LoVo (cell line): ENCODE results near the gene MSI2.
"Not testable (repeated sequence)": the region's sequence is repeated elsewhere in the genome, so short reads cannot be mapped to it uniquely, and the experiment has no call there.

Experiments used
- DNase-seq: peaks from one replicate; pipeline ENCODE4 v3.0.0-alpha.2; 2016; ENCODE audit warnings: low spot score

MSI2 gene

GRCh38 chr17:57602896-57603295 is 346.6 kb downstream of the MSI2 start:
- DNase-seq: no peak

GRCh38 chr17:57603546-57603945 is 347.2 kb downstream of the MSI2 start:
- DNase-seq: no peak

GRCh38 chr17:57603978-57604377 is 347.7 kb downstream of the MSI2 start:
- no peak for DNase-seq

GRCh38 chr17:57604771-57605674 is 348.7 kb downstream of the MSI2 start:
- no peak for DNase-seq

- no peak for DNase-seq
Observed at GRCh38 chr17:57605675-57606105, 349.4 kb downstream of the MSI2 start.

- no peak for DNase-seq
Observed at GRCh38 chr17:57606111-57606875, 350.0 kb downstream of the MSI2 start.

- peak; percentile 9 for DNase-seq
Observed at GRCh38 chr17:57607553-57608120, 351.3 kb downstream of the MSI2 start.

GRCh38 chr17:57608369-57609124 is 352.2 kb downstream of the MSI2 start:
- no peak for DNase-seq

GRCh38 chr17:57609125-57609877 is 353.0 kb downstream of the MSI2 start:
- DNase-seq: no peak

- DNase-seq: no peak
Observed at GRCh38 chr17:57609878-57610270, 353.6 kb downstream of the MSI2 start.

- DNase-seq: no peak
Observed at GRCh38 chr17:57612202-57613071, 356.1 kb downstream of the MSI2 start.

- no peak for DNase-seq
Observed at GRCh38 chr17:57614742-57615141, 358.4 kb downstream of the MSI2 start.

- no peak for DNase-seq
Observed at GRCh38 chr17:57615836-57616757, 359.8 kb downstream of the MSI2 start.

- DNase-seq: no peak
Observed at GRCh38 chr17:57617218-57617617, 360.9 kb downstream of the MSI2 start.

- no peak for DNase-seq
Observed at GRCh38 chr17:57619061-57619937, 363.0 kb downstream of the MSI2 start.

- DNase-seq: no peak
Observed at GRCh38 chr17:57620576-57620975, 364.3 kb downstream of the MSI2 start.

GRCh38 chr17:57621791-57622190 is 365.5 kb downstream of the MSI2 start:
- DNase-seq: not testable (repeated sequence)

GRCh38 chr17:57622306-57622682 is 366.0 kb downstream of the MSI2 start:
- DNase-seq: no peak
